Endothelial cell of umbilical vein (primary cell): Measurements from ENCODE around the gene DISP2. TPM values are rescaled to one million over a fixed set of nuclear protein-coding genes. Genes with fewer than 3 reads are reported as not detected.

ENCODE experiments used
- Bru-seq: library from RNA; stranded (reverse); fragments of 400-500 nt; gene quantifications from one replicate; lab custom pipeline; 2021; lab: Mats Ljungman, UMichigan
- BruChase-seq, 2 experiments: library from RNA; stranded (reverse); fragments of 400-500 nt; gene quantifications; one replicate each; lab custom pipeline; 2021; lab: Mats Ljungman, UMichigan
- BruUV-seq: library from RNA; stranded (reverse); fragments of 400-500 nt; replicated peaks from 2 replicates; lab custom pipeline; 2021; lab: Mats Ljungman, UMichigan
- CTCF ChIA-PET: fragments of 300-600, 350-600 bp; sonication (Branson Sonifier 250); formaldehyde crosslinking; loops from one replicate; lab custom pipeline; 2021; ENCODE audit warnings: antibody characterized with exemption, inconsistent platforms; lab: Charles Lee
- POLR2A ChIA-PET: fragments of 300-600, 350-600 bp; sonication (Branson Sonifier 250); formaldehyde crosslinking; loops from one replicate; lab custom pipeline; 2021; ENCODE audit warnings: antibody characterized with exemption, inconsistent platforms; lab: Charles Lee
- DNase-seq: peaks from one replicate; pipeline ENCODE4 v3.0.0-alpha.2; 2011; ENCODE audit warnings: low read depth, low spot score
- FAIRE-seq: peaks from 2 replicates; lab custom pipeline; 2011; peaks lifted over from hg19 to GRCh38; lab: Jason Lieb, UNC
- H2AFZ ChIP-seq: 2 replicates; pipeline ENCODE4 v1.6.0; 2012; ENCODE audit warnings: low read depth, low read length, control low read depth, inconsistent platforms
- H3K27ac ChIP-seq: 2 replicates; pipeline ENCODE4 v1.5.1; 2011; ENCODE audit warnings: low read depth, mild to moderate bottlenecking, control low read depth, low read length, moderate library complexity; ENCODE audit not compliant: insufficient read depth
- H3K27me3 ChIP-seq, 2 experiments: 2 replicates each; pipeline versions ENCODE4 v1.6.0 to v1.6.1; 2011; ENCODE audit warnings: low read length in 2 of 2, mixed read lengths in 1 of 2; ENCODE audit not compliant: control insufficient read depth in 2 of 2, insufficient read depth in 2 of 2
- H3K36me3 ChIP-seq, 2 experiments: 2 replicates in 1 of 2; 3 replicates in 1 of 2; pipeline ENCODE4 v1.5.1; 2011; ENCODE audit warnings: low read length in 2 of 2, mild to moderate bottlenecking in 1 of 2, moderate library complexity in 1 of 2; ENCODE audit not compliant: control insufficient read depth in 2 of 2, insufficient read depth in 2 of 2; ENCODE audit errors: extremely low read depth in 1 of 2
- H3K4me1 ChIP-seq: 3 replicates; pipeline ENCODE4 v1.5.1; 2011; ENCODE audit warnings: mild to moderate bottlenecking, low read length; ENCODE audit not compliant: control insufficient read depth, insufficient read depth; ENCODE audit errors: extremely low read depth
- H3K4me2 ChIP-seq: 2 replicates; pipeline ENCODE4 v1.6.1; 2011; ENCODE audit warnings: low read length, control low read depth, mixed read lengths; ENCODE audit not compliant: insufficient read depth
- H3K4me3 ChIP-seq, 3 experiments: fragments of 200-600 bp in 1 of 3; sonication (generic), shearing (Covaris generic) in 1 of 3; replicated peaks in 1 of 3; 2 replicates each; pipeline ENCODE4 v1.5.1; 2011 to 2016; ENCODE audit warnings: control low read depth in 3 of 3, low read length in 3 of 3, mild to moderate bottlenecking in 2 of 3, inconsistent platforms in 1 of 3, low read depth in 1 of 3, moderate library complexity in 1 of 3; ENCODE audit not compliant: insufficient read depth in 1 of 3
- H3K79me2 ChIP-seq: 2 replicates; pipeline ENCODE4 v1.6.0; 2012; ENCODE audit warnings: low read length, inconsistent platforms; ENCODE audit not compliant: control insufficient read depth, insufficient read depth
- H3K9ac ChIP-seq: replicated peaks from 2 replicates; pipeline ENCODE3; 2011; ENCODE audit warnings: low read length, control low read depth; ENCODE audit not compliant: insufficient read depth; ENCODE audit errors: extremely low read depth
- H3K9me1 ChIP-seq: replicated peaks from 3 replicates; pipeline ENCODE4 v1.6.0; 2011; ENCODE audit warnings: mild to moderate bottlenecking, low read length; ENCODE audit not compliant: control insufficient read depth, insufficient read depth; ENCODE audit errors: extremely low read depth
- H3K9me3 ChIP-seq: replicated peaks from 2 replicates; pipeline ENCODE4 v1.5.1; 2012; ENCODE audit warnings: low read length, inconsistent platforms; ENCODE audit not compliant: control insufficient read depth, insufficient read depth
- H4K20me1 ChIP-seq: replicated peaks from 2 replicates; pipeline ENCODE3; 2011; ENCODE audit warnings: mild to moderate bottlenecking, low read length; ENCODE audit not compliant: control insufficient read depth, insufficient read depth; ENCODE audit errors: extremely low read depth
- EZH2 ChIP-seq: IDR thresholded peaks from 2 replicates; pipeline ENCODE4 v1.6.1; 2012; ENCODE audit warnings: borderline replicate concordance, low read depth, mild to moderate bottlenecking, moderate library complexity, low read length, inconsistent platforms; ENCODE audit not compliant: severe bottlenecking
- FOS ChIP-seq: IDR thresholded peaks from 2 replicates; pipeline ENCODE4 v1.6.1; 2011; ENCODE audit warnings: mild to moderate bottlenecking, low read length, moderate library complexity, borderline replicate concordance; ENCODE audit not compliant: insufficient read depth
- GATA2 ChIP-seq: IDR thresholded peaks from 2 replicates; pipeline ENCODE4 v1.7.0; 2011; ENCODE audit warnings: low read depth, mild to moderate bottlenecking, moderate library complexity, mixed read lengths, low read length; ENCODE audit not compliant: insufficient read length, insufficient read depth
- JUN ChIP-seq: IDR thresholded peaks from 2 replicates; pipeline ENCODE4 v1.6.1; 2011; ENCODE audit warnings: borderline replicate concordance, low read depth; ENCODE audit not compliant: insufficient read length, insufficient read depth
- MYC ChIP-seq: IDR thresholded peaks from one replicate; pipeline ENCODE4 v1.6.1; 2011; ENCODE audit warnings: mild to moderate bottlenecking, low read depth, low read length
- POLR2A ChIP-seq: IDR thresholded peaks from 2 replicates; pipeline ENCODE4 v1.6.1; 2012; ENCODE audit warnings: low read depth, mild to moderate bottlenecking, control low read depth, low read length
- POLR2AphosphoS5 ChIP-seq: IDR thresholded peaks from 2 replicates; pipeline ENCODE4 v1.6.1; 2012; ENCODE audit warnings: low read depth, mild to moderate bottlenecking, control low read depth, low read length, moderate library complexity; ENCODE audit not compliant: insufficient read depth
- dilution Hi-C: fragments of 300-500 bp; cut with MboI; formaldehyde crosslinking; loops from one replicate; pipeline ENCODE4 v1.15.0; 2019; ENCODE audit warnings: low sequenced_read_pairs; ENCODE audit not compliant: extremely low pct_ligation_motif_present
- intact Hi-C: fragments of 100-400 bp; cut with micrococcal nuclease; formaldehyde crosslinking; loops from one replicate; pipeline ENCODE4 v1.10.0; 2022
- long read RNA-seq: library from polyadenylated mRNA; stranded (forward); transcript quantifications from one replicate; pipeline ENCODE4 v2.0.0, GENCODE V29; 2021
- polyA minus RNA-seq, 3 experiments: library from RNA; depleted of rRNA, polyadenylated mRNA; stranded (reverse); fragments of >200 nt; gene quantifications; 1 replicate in 1 of 3; 2 replicates in 2 of 3; pipeline ENCODE4 v1.2.3, GENCODE V29; 2011
- polyA plus RNA-seq, 4 experiments: library from polyadenylated mRNA; depleted of rRNA in 3 of 4; stranded (reverse) in 3 of 4; unstranded in 1 of 4; fragments of >200 nt; gene quantifications; 2 replicates each; pipeline versions ENCODE4 v1.2.1 to v1.2.3, GENCODE V29; 2011 to 2012; ENCODE audit warnings: missing spikeins in 1 of 4
- total RNA-seq: library from RNA; stranded (reverse); gene quantifications from 2 replicates; pipeline ENCODE4 v1.2.3, GENCODE V29; 2021
- TF ChIP-seq, protein P1 (sequence below): IDR thresholded peaks from 2 replicates; pipeline ENCODE4 v1.6.1; 2011; ENCODE audit not compliant: insufficient read depth, insufficient read length
- TF ChIP-seq, protein P2 (sequence below), 2 donors: IDR thresholded peaks; 1 replicate in 1 of 2; 2 replicates in 1 of 2; pipeline ENCODE4 v1.5.1; 2011; ENCODE audit warnings: low read length in 2 of 2, mild to moderate bottlenecking in 2 of 2, moderate library complexity in 2 of 2, control low read depth in 1 of 2, inconsistent platforms in 1 of 2, low read depth in 1 of 2; ENCODE audit not compliant: insufficient read depth in 1 of 2; ENCODE audit errors: extremely low read depth in 1 of 2

The DISP2 gene, protein sequence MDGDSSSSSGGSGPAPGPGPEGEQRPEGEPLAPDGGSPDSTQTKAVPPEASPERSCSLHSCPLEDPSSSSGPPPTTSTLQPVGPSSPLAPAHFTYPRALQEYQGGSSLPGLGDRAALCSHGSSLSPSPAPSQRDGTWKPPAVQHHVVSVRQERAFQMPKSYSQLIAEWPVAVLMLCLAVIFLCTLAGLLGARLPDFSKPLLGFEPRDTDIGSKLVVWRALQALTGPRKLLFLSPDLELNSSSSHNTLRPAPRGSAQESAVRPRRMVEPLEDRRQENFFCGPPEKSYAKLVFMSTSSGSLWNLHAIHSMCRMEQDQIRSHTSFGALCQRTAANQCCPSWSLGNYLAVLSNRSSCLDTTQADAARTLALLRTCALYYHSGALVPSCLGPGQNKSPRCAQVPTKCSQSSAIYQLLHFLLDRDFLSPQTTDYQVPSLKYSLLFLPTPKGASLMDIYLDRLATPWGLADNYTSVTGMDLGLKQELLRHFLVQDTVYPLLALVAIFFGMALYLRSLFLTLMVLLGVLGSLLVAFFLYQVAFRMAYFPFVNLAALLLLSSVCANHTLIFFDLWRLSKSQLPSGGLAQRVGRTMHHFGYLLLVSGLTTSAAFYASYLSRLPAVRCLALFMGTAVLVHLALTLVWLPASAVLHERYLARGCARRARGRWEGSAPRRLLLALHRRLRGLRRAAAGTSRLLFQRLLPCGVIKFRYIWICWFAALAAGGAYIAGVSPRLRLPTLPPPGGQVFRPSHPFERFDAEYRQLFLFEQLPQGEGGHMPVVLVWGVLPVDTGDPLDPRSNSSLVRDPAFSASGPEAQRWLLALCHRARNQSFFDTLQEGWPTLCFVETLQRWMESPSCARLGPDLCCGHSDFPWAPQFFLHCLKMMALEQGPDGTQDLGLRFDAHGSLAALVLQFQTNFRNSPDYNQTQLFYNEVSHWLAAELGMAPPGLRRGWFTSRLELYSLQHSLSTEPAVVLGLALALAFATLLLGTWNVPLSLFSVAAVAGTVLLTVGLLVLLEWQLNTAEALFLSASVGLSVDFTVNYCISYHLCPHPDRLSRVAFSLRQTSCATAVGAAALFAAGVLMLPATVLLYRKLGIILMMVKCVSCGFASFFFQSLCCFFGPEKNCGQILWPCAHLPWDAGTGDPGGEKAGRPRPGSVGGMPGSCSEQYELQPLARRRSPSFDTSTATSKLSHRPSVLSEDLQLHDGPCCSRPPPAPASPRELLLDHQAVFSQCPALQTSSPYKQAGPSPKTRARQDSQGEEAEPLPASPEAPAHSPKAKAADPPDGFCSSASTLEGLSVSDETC (N-terminal part only)
- total RNA-seq (0.65 and 1.2 TPM in 2 replicates), polyA plus RNA-seq (0.10 and 0.24 TPM in 2 replicates), polyA minus RNA-seq (0.06 and 0.73 TPM in 2 replicates), Bru-seq, nascent RNA (percentile 13 among the genes with signal in this experiment), BruChase-seq, experiment 1, labeled RNA remaining after a 6-hour chase (percentile 23 among the genes with signal in this experiment), BruChase-seq, experiment 2, labeled RNA remaining after a 2-hour chase (percentile 16 among the genes with signal in this experiment)
- polyA plus RNA-seq (2011; cell fraction: cytosol; rRNA removed) = 0.05 and 0.13 TPM in 2 replicates
- polyA plus RNA-seq (2011; cell fraction: nucleus; rRNA removed) = 0.05 and 0.10 TPM in 2 replicates
- 0.13 and 0.65 TPM in 2 replicates for polyA plus RNA-seq (2012)
- 0.10 TPM for polyA minus RNA-seq (2011; cell fraction: cytosol; rRNA and poly(A)+ RNA removed)
- polyA minus RNA-seq (2011; cell fraction: nucleus; rRNA and poly(A)+ RNA removed) = 0.05 TPM in 2 replicates
- long read RNA-seq = 0 reads

DNA sequence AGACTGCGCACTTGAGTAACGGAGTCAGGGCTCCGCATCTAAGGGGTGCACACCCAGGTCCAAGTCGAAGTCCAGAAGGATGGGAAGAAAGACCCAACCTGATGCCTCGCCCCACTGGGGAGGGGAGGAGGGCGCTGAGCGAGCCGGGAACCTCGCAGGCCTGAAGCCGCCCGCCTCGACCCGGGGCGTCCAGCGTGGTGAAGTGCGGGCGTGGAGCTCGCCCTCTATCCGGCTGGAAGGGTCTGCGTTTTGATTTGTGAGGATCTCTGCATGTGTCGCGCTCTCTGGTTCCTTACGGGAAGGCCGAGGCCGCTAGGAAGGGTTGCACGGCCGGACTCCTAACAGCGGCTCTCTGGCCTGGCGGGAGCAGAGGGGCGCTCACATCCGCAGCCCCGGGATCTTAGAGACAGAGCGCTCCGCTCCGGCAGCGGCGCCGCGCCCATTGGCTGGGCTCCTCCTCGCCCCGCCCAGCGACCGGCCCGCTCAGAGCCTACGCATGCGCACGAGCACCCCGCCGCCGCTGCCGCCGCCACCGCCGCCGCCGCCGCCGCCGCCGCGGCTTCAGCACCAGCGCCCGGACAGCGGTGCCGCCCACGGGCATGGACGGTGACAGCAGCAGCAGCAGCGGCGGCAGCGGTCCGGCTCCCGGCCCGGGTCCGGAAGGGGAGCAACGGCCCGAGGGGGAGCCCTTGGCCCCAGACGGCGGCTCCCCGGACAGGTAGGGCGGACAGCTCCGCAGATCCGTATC is at the start of gene DISP2:
TSS of gene DISP2 (plus strand) at position 497 of the 748 bp plus-strand sequence. CDS start at position 600, 103 bp downstream.
- Histone ChIP-seq H3K9ac (no peak within 1 kb of the TSS), H3K27me3 (peaks cover 9 to 13% of the 10 kb centered on the region in 2 experiments), H3K9me3 (no peaks in the 10 kb centered on the region), H3K4me1 (peaks cover 8% of the 10 kb centered on the region), H3K4me3 (peak within 1 kb of the TSS; percentile 35 to 54 (median 41)), H2AFZ (peak within 1 kb of the TSS; percentile 97), H3K27ac (no peak within 1 kb of the TSS), H3K9me1 (no peaks in the 10 kb centered on the region), H3K36me3 (no peaks in the 10 kb centered on the region), H3K4me2 (peak within 1 kb of the TSS; percentile 86), H4K20me1 (no peaks in the 10 kb centered on the region), H3K79me2 (no peaks in the 10 kb centered on the region)
- CTCF ChIA-PET = interaction anchor here (1.1 to 6.4 kb wide), 9 partner anchors 11 to 501 kb away, joined by 3 to 82 read pairs (median 4); partner anchors contain the start of gene CCDC9B
- FAIRE-seq (peak; percentile 35), DNase-seq (peak; percentile 84)
- TF ChIP-seq JUN (no peak), POLR2AphosphoS5 (no peak), FOS (no peak), EZH2 (no peak), MYC (no peak), GATA2 (no peak), POLR2A (no peak)
- TF ChIP-seq, protein P1, sequence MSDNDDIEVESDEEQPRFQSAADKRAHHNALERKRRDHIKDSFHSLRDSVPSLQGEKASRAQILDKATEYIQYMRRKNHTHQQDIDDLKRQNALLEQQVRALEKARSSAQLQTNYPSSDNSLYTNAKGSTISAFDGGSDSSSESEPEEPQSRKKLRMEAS = no peak
- TF ChIP-seq, protein P2, sequence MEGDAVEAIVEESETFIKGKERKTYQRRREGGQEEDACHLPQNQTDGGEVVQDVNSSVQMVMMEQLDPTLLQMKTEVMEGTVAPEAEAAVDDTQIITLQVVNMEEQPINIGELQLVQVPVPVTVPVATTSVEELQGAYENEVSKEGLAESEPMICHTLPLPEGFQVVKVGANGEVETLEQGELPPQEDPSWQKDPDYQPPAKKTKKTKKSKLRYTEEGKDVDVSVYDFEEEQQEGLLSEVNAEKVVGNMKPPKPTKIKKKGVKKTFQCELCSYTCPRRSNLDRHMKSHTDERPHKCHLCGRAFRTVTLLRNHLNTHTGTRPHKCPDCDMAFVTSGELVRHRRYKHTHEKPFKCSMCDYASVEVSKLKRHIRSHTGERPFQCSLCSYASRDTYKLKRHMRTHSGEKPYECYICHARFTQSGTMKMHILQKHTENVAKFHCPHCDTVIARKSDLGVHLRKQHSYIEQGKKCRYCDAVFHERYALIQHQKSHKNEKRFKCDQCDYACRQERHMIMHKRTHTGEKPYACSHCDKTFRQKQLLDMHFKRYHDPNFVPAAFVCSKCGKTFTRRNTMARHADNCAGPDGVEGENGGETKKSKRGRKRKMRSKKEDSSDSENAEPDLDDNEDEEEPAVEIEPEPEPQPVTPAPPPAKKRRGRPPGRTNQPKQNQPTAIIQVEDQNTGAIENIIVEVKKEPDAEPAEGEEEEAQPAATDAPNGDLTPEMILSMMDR (IDR thresholded peaks at IDR 0.05; ENCODE audit: extremely low read depth in 1 of 2, insufficient read depth in 1 of 2, low read depth in 1 of 2, low read length in 2 of 2) = no peak
- intact Hi-C loops = loop anchor here (1.0 kb wide), 2 partner anchors 10 to 35 kb away; partner anchors contain the start of gene INAFM2
- POLR2A ChIA-PET = interaction anchor here (0.6 kb wide), 1 partner anchor 25 kb away, joined by 3 read pairs; no protein-coding TSS in a partner anchor
- no TSS peak for BruUV-seq
- dilution Hi-C loops = no loop called here
